PC-9 (cell line): ENCODE results near the gene ZNF792. TPM values are rescaled to one million over a fixed set of nuclear protein-coding genes. Genes with fewer than 3 reads are reported as not detected.

Experiments used
- BruUV-seq: library from RNA; stranded (reverse); fragments of 400-500 nt; replicated peaks from 2 replicates; lab custom pipeline; 2021; lab: Mats Ljungman, UMichigan
- CTCF ChIA-PET: fragments of 300-600 bp; sonication (Branson Sonifier 250); formaldehyde crosslinking; loops from one replicate; lab custom pipeline; 2022; ENCODE audit warnings: antibody characterized with exemption; lab: Charles Lee
- POLR2A ChIA-PET: fragments of 300-600 bp; sonication (Branson Sonifier 250); formaldehyde crosslinking; loops from one replicate; lab custom pipeline; 2022; ENCODE audit warnings: antibody characterized with exemption; ENCODE audit not compliant: unreplicated experiment; lab: Charles Lee
- DNase-seq, 2 experiments: peaks; one replicate each; pipeline versions ENCODE4 v3.0.0 to v3.0.0-alpha.2; 2015 to 2022; ENCODE audit warnings: mixed read lengths in 1 of 2
- H2AFZ ChIP-seq: fragments of 200-600 bp; sonication (generic); 2 replicates; pipeline ENCODE4 v1.8.1; 2017; ENCODE audit warnings: antibody characterized with exemption
- H3F3A ChIP-seq: fragments of 200-600 bp; sonication (generic); 2 replicates; pipeline ENCODE4 v1.8.1; 2017; ENCODE audit warnings: antibody characterized with exemption, mild to moderate bottlenecking, low read depth; ENCODE audit not compliant: insufficient read depth
- H3K27ac ChIP-seq: fragments of 200-600 bp; sonication (generic); 2 replicates; pipeline ENCODE4 v1.6.1; 2016; ENCODE audit warnings: mixed run types
- H3K27me3 ChIP-seq: fragments of 200-600 bp; sonication (generic); 2 replicates; pipeline ENCODE4 v1.6.1; 2016; ENCODE audit warnings: low read depth, mixed run types; ENCODE audit not compliant: insufficient read depth
- H3K36me3 ChIP-seq: fragments of 200-600 bp; sonication (generic); 2 replicates; pipeline ENCODE4 v1.6.1; 2016; ENCODE audit warnings: low read depth, mixed run types
- H3K4me1 ChIP-seq: fragments of 200-600 bp; sonication (generic); replicated peaks from 2 replicates; pipeline ENCODE4 v1.6.1; 2016; ENCODE audit warnings: mixed run types; ENCODE audit not compliant: insufficient read depth
- H3K4me2 ChIP-seq: fragments of 200-600 bp; sonication (generic); 2 replicates; pipeline ENCODE4 v1.6.1; 2017; ENCODE audit warnings: mixed run types
- H3K4me3 ChIP-seq: fragments of 200-600 bp; sonication (generic); 2 replicates; pipeline ENCODE4 v1.6.1; 2016; ENCODE audit warnings: mixed run types
- H3K79me2 ChIP-seq: fragments of 200-600 bp; sonication (generic); 2 replicates; pipeline ENCODE4 v1.6.1; 2017; ENCODE audit warnings: low read depth, mixed run types
- H3K9me2 ChIP-seq: fragments of 200-600 bp; sonication (generic); 2 replicates; pipeline ENCODE4 v1.8.1; 2017; ENCODE audit warnings: mild to moderate bottlenecking; ENCODE audit not compliant: insufficient read depth
- H3K9me3 ChIP-seq: fragments of 200-600 bp; sonication (generic); 2 replicates; pipeline ENCODE4 v1.8.1; 2016; ENCODE audit warnings: low read depth; ENCODE audit not compliant: insufficient read depth
- H4K20me1 ChIP-seq: fragments of 200-600 bp; sonication (generic); 2 replicates; pipeline ENCODE4 v1.8.1; 2017; ENCODE audit not compliant: insufficient read depth
- EZH2 ChIP-seq: fragments of 200-600 bp; sonication (generic); IDR thresholded peaks from 2 replicates; pipeline ENCODE4 v1.8.0; 2017; ENCODE audit warnings: antibody characterized with exemption, low read depth
- intact Hi-C: fragments of 100-400 bp; cut with micrococcal nuclease; formaldehyde crosslinking; loops from one replicate; pipeline ENCODE4 v1.10.0; 2022; ENCODE audit not compliant: unreplicated experiment
- total RNA-seq: library from RNA; stranded (reverse); gene quantifications from 2 replicates; pipeline ENCODE4 v1.2.3, GENCODE V29; 2021
- TF ChIP-seq, protein P1 (sequence below): fragments of 200-600 bp; sonication (generic); conservative IDR thresholded peaks from 2 replicates; pipeline ENCODE4 v1.6.1; 2017; ENCODE audit warnings: mixed run types, antibody characterized with exemption, mild to moderate bottlenecking, moderate library complexity

ZNF792 gene
- total RNA-seq, 1 experiment from 2014 or later: 3.5 TPM

- Histone ChIP-seq H3K27ac (no peak overlapping the region), H3K79me2 (peaks cover 26% of the 10 kb centered on the region), H3K4me3 (no peak overlapping the region), H3F3A (peaks cover 54% of the 10 kb centered on the region), H4K20me1 (no peaks in the 10 kb centered on the region), H3K27me3 (no peaks in the 10 kb centered on the region), H3K36me3 (no peaks in the 10 kb centered on the region; the same call in 1 of the 2 replicates), H3K4me1 (peaks cover 44% of the 10 kb centered on the region), H3K9me2 (no peaks in the 10 kb centered on the region), H3K9me3 (no peaks in the 10 kb centered on the region), H3K4me2 (no peak overlapping the region), H2AFZ (no peak overlapping the region)
- intact Hi-C loops: no loop called here
- ChIA-PET CTCF (no interaction called here), POLR2A (interaction anchor here (0.5 kb wide), 1 partner anchor 620 kb away, joined by 27 read pairs; no protein-coding TSS in a partner anchor)
- TF ChIP-seq, protein P1, sequence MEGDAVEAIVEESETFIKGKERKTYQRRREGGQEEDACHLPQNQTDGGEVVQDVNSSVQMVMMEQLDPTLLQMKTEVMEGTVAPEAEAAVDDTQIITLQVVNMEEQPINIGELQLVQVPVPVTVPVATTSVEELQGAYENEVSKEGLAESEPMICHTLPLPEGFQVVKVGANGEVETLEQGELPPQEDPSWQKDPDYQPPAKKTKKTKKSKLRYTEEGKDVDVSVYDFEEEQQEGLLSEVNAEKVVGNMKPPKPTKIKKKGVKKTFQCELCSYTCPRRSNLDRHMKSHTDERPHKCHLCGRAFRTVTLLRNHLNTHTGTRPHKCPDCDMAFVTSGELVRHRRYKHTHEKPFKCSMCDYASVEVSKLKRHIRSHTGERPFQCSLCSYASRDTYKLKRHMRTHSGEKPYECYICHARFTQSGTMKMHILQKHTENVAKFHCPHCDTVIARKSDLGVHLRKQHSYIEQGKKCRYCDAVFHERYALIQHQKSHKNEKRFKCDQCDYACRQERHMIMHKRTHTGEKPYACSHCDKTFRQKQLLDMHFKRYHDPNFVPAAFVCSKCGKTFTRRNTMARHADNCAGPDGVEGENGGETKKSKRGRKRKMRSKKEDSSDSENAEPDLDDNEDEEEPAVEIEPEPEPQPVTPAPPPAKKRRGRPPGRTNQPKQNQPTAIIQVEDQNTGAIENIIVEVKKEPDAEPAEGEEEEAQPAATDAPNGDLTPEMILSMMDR: no peak
- no peak for TF ChIP-seq EZH2
- BruUV-seq: no TSS peak
- no peak for DNase-seq
These were observed 40.7 kb upstream of the ZNF792 start for GRCh38 chr19:35004517-35005255.

GRCh38 chr19:35002037-35002535, 38.1 kb upstream of the ZNF792 start:
- H3K36me3 ChIP-seq: no peaks in the 10 kb centered on the region
- H3K9me3 ChIP-seq: no peaks in the 10 kb centered on the region
- peaks cover 44% of the 10 kb centered on the region for H3K4me1 ChIP-seq
- ChIA-PET CTCF (no interaction called here), POLR2A (no interaction called here)
- no peak overlapping the region for H3K27ac ChIP-seq
- no peaks in the 10 kb centered on the region for H3K27me3 ChIP-seq
- peak overlapping the region; percentile 92 for H3K4me2 ChIP-seq
- no peak overlapping the region for H3K4me3 ChIP-seq
- BruUV-seq: no TSS peak
- DNase-seq: no peak
- peaks cover 46% of the 10 kb centered on the region for H3F3A ChIP-seq
- intact Hi-C loops: loop anchor here (2.0 kb wide), 1 partner anchor 121 kb away; no protein-coding TSS in a partner anchor
- no peaks in the 10 kb centered on the region for H4K20me1 ChIP-seq
- no peaks in the 10 kb centered on the region for H3K9me2 ChIP-seq
- TF ChIP-seq EZH2: no peak
- TF ChIP-seq, protein P1: no peak
- peaks cover 20% of the 10 kb centered on the region for H3K79me2 ChIP-seq
- H2AFZ ChIP-seq: no peak overlapping the region

DNA sequence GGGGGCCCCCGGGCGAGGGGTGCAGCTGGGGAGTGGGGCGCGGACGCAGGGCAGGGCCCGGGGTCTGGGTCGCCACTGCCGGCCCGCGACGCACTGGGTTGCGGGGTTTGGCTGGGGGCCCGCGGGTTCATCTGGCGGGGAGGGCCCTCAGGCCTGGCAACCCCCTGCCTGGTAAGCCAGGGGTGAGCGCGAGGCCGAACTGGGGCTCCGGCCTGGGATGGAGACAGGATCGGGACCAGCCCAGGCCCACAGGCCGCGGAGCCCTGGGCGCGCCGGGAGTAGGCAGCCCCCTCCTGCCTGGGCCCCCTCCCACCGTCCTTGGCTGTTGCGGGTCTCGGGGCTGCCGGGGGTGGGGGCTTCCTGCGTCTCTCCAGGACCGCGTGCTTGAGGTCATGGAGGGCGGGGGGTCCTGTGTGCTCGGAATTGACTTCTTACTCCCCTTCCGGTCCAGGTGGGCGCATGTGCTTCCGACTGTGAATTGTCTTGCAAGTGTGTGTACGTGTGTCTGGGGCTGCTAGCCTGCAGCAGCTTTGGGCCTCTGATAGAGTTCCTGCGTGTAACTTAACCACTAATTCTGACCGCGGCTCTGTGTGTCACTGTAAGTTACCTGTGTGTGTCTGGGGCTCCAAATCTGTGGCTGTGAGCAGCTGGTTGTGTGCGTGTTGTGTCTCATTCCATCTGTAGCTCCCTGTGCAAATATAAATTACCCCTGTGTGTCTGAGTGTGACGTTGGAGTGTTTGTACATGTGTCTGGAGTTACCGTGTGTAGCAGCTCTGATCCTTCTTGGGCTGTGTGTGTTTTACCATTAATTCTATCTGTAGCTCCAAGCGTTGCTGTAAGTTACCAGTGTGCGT, 36.8 kb upstream of the ZNF792 start:
- Histone ChIP-seq H3K4me2 (peak overlapping the region; percentile 92), H3K4me1 (peaks cover 35% of the 10 kb centered on the region), H3K27ac (no peak overlapping the region), H3K79me2 (peaks cover 20% of the 10 kb centered on the region), H3F3A (peaks cover 37% of the 10 kb centered on the region), H3K9me3 (no peaks in the 10 kb centered on the region), H3K36me3 (no peaks in the 10 kb centered on the region), H4K20me1 (no peaks in the 10 kb centered on the region), H3K9me2 (no peaks in the 10 kb centered on the region), H2AFZ (peak overlapping the region; percentile 39), H3K4me3 (peak overlapping the region; percentile 75), H3K27me3 (no peaks in the 10 kb centered on the region)
- BruUV-seq: no TSS peak
- intact Hi-C loops: no loop called here
- CTCF ChIA-PET: no interaction called here
- POLR2A ChIA-PET: interaction anchor here (0.5 kb wide), 1 partner anchor 17 kb away, joined by 3 read pairs; no protein-coding TSS in a partner anchor
- no peak for DNase-seq
- TF ChIP-seq EZH2: no peak
- TF ChIP-seq, protein P1: no peak
